MG63 (cell line): Measurements from ENCODE around the gene IFT172. TPM values are rescaled to one million over a fixed set of nuclear protein-coding genes. Genes with fewer than 3 reads are reported as not detected.
"Not testable (repeated sequence)": the region's sequence is repeated elsewhere in the genome, so short reads cannot be mapped to it uniquely, and the experiment has no call there.

Experiments used
- DNase-seq: peaks from one replicate; pipeline ENCODE4 v3.0.0-alpha.2; 2020
- H3K27me3 ChIP-seq: fragments of 250-450 bp; sonication (Bioruptor Pico); 2 replicates; pipeline ENCODE4 v1.5.1; 2020; ENCODE audit warnings: mild to moderate bottlenecking, moderate library complexity
- H3K36me3 ChIP-seq: fragments of 250-450 bp; sonication (Bioruptor Pico); 2 replicates; pipeline ENCODE4 v1.5.1; 2020; ENCODE audit warnings: mild to moderate bottlenecking, moderate library complexity
- H3K4me3 ChIP-seq: fragments of 250-450 bp; sonication (Bioruptor Pico); 2 replicates; pipeline ENCODE4 v1.5.1; 2020; ENCODE audit warnings: mild to moderate bottlenecking, moderate library complexity
- H3K9me3 ChIP-seq: fragments of 250-450 bp; sonication (Bioruptor Pico); 2 replicates; pipeline ENCODE4 v1.5.1; 2020; ENCODE audit warnings: mild to moderate bottlenecking, moderate library complexity
- total RNA-seq: library from RNA; depleted of rRNA; stranded (reverse); fragments of >200 nt; shearing (Covaris generic); gene quantifications from 2 replicates; pipeline ENCODE4 v1.2.3, GENCODE V29; 2014; ENCODE audit warnings: low replicate concordance; rRNA removed

The IFT172 gene, protein sequence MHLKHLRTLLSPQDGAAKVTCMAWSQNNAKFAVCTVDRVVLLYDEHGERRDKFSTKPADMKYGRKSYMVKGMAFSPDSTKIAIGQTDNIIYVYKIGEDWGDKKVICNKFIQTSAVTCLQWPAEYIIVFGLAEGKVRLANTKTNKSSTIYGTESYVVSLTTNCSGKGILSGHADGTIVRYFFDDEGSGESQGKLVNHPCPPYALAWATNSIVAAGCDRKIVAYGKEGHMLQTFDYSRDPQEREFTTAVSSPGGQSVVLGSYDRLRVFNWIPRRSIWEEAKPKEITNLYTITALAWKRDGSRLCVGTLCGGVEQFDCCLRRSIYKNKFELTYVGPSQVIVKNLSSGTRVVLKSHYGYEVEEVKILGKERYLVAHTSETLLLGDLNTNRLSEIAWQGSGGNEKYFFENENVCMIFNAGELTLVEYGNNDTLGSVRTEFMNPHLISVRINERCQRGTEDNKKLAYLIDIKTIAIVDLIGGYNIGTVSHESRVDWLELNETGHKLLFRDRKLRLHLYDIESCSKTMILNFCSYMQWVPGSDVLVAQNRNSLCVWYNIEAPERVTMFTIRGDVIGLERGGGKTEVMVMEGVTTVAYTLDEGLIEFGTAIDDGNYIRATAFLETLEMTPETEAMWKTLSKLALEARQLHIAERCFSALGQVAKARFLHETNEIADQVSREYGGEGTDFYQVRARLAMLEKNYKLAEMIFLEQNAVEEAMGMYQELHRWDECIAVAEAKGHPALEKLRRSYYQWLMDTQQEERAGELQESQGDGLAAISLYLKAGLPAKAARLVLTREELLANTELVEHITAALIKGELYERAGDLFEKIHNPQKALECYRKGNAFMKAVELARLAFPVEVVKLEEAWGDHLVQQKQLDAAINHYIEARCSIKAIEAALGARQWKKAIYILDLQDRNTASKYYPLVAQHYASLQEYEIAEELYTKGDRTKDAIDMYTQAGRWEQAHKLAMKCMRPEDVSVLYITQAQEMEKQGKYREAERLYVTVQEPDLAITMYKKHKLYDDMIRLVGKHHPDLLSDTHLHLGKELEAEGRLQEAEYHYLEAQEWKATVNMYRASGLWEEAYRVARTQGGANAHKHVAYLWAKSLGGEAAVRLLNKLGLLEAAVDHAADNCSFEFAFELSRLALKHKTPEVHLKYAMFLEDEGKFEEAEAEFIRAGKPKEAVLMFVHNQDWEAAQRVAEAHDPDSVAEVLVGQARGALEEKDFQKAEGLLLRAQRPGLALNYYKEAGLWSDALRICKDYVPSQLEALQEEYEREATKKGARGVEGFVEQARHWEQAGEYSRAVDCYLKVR (N-terminal part only)
- 8.7 and 40.1 TPM in 2 replicates for total RNA-seq

DNA sequence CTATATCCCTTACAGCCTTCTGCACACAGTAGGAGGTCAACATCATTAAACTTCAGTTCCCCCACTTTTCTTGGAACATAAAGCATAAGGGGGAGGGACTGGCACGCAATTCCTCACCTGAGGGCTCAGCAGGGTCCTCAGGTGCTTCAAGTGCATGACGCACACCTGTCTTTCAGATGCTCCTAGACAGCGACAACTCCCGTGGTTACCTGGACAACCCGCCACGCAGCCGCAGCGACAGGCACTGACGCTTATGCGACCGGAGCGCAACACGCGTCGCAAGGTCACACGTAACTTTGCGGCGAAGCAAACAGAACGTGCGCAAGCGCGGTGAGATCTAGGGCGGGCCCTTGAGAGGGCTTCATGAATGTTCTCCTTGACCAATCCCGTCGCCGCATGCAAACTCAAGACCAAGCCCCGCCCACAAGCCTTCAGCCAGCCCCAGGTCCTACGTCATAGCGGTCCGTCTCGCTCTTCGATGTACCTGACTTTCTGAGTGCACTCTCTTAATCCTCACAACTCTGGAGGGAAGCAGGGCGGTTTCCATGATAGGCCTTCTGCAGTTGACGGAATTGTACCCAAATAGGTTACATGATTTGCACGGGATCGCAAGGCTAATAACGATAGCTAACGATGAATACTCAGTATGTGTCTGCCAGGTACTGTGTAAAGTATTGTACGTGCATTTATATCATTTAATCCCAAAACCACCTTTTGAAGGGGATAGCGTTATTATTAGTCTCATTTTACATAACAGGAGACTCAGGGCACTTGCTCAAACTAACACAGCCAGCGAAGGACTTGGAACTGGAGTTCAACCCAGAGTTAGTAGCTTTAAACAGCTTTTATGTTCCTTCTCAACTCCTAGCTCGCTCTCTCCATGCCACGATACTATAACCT, at the start of gene IFT172:
Gene IFT172 (minus strand): TSS at position 246 of the 900 bp plus-strand sequence. CDS start 90 bp downstream, at position 156.
- DNase-seq = peak; percentile 96
- Histone ChIP-seq H3K27me3 (no peaks in the 10 kb centered on the region), H3K36me3 (0 out of 2 replicates have a peak, but pooled peaks cover 1% of the 10 kb centered on the region), H3K9me3 (no peaks in the 10 kb centered on the region), H3K4me3 (peak within 1 kb of the TSS; percentile 78)

DNA sequence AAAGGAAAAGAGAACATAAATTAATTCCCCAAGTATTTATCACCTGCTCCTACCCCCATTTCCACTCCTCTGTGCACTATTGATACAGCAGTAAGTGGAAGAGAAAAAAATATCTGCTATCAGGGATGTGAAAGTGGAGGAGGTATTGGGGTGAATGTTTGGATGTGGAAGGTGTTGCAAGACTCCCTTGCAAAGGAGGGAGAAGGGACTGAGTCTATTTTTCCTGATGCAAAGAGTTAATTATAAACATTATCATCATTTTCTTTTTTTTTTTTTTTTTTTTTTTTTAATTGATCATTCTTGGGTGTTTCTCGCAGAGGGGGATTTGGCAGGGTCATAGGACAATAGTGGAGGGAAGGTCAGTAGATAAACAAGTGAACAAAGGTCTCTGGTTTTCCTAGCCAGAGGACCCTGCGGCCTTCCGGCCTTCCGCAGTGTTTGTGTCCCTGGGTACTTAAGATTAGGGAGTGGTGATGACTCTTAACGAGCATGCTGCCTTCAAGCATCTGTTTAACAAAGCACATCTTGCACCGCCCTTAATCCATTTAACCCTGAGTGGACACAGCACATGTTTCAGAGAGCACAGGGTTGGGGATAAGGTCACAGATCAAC, 49.4 kb upstream of the IFT172 start:
- H3K27me3 ChIP-seq, DNase-seq, H3K36me3 ChIP-seq, H3K4me3 ChIP-seq, H3K9me3 ChIP-seq: not testable (repeated sequence)

DNA sequence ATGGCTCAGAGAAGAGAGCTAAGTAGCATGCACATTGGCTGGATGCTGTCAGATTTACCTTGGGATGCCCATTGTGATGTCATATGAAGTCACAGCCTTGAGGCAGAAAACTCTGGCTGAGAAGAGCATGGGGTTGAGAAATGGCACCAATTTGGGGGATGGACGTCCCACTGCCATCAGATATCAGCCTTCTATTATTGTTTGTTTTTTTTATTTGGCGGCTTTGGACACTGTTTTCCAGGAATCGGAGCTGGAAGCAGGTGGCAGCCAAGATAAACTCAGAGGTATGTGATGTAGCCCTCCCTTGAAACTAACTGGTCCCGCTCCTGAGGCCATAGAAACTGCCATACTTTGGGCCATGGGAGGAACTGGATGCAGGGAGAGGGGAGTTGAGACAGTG, 47.7 kb upstream of the IFT172 start:
- H3K4me3 ChIP-seq = no peak overlapping the region
- no peaks in the 10 kb centered on the region for H3K9me3 ChIP-seq
- no peak for DNase-seq
- H3K36me3 ChIP-seq = no peaks in the 10 kb centered on the region
- no peaks in the 10 kb centered on the region; the same call in 1 of the 2 replicates for H3K27me3 ChIP-seq

DNA sequence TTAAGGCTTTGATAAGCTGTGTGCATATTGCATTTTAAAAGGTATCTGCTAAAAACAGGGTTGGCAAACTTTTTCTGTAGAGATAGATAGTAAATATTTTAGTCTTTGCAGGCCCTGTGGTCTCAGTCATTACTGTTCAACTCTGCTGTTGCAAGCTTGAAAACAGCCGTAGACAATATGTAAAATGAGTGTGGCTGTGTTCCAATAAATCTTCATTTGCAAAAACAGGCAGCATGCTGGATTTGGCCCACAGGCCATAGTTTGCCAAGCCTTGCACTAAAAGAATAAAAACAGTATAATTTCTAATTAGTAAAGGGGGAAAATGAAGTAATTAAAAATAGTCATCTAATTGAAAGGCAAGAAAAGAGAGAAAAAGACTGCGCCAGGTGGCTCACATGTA, 42.4 kb upstream of the IFT172 start:
- Histone ChIP-seq H3K9me3 (no peaks in the 10 kb centered on the region; the same call in 1 of the 2 replicates), H3K36me3 (no peaks in the 10 kb centered on the region)

DNA sequence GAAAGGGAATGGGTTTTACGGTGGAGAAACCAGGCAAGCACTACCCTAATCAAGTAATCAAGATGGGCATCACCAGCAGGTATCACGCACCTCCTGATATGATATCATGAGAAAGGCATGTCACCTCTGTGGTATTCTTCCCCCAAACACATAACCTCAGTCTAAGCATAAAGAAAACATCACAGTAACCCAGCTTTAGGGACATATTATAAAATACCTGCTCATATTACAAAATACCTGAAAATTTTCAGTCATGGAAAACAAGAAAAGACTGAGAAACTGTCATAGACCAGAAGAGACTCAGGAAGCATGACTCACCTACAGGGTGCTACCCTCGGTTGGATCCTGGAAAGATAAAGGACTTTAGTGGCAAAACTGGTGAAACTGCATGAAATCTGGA, 37.6 kb upstream of the IFT172 start:
- Histone ChIP-seq H3K36me3 (no peaks in the 10 kb centered on the region), H3K9me3 (no peaks in the 10 kb centered on the region; the same call in 1 of the 2 replicates), H3K27me3 (peaks cover 3% of the 10 kb centered on the region; the same call in 1 of the 2 replicates), H3K4me3 (no peak overlapping the region)
- no peak for DNase-seq

More for the DNA sequence above, 42.4 kb upstream of the IFT172 start:
- DNase-seq = no peak
- peaks cover 3% of the 10 kb centered on the region for H3K27me3 ChIP-seq
- no peak overlapping the region for H3K4me3 ChIP-seq

DNA sequence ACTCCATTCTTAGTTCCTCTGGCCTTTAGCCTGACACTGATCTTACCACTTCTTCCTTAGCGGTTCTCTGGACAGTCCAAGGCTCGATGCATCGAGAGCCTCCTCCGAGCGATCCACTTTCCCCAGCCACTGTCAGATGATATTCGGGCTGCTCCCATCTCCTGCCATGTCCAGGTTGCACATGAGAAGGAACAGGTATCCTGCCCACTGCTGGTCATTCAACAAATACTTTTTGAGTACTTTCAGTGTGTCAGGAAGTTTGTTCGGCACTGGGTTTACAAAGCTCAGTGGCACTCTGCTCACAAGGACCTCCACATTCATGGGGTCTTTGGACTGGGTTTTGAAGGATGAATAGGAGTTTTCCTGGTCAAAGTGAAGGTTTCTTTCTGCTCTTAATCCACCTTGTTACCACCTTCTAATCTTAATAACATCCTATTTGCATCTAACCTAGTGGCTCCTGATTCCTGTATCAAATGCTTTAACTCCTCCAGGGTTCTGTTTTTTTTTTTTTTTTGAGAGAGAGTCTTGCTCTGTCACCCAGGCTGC, 32.9 kb upstream of the IFT172 start:
- H3K27me3 ChIP-seq = no peaks in the 10 kb centered on the region

DNA sequence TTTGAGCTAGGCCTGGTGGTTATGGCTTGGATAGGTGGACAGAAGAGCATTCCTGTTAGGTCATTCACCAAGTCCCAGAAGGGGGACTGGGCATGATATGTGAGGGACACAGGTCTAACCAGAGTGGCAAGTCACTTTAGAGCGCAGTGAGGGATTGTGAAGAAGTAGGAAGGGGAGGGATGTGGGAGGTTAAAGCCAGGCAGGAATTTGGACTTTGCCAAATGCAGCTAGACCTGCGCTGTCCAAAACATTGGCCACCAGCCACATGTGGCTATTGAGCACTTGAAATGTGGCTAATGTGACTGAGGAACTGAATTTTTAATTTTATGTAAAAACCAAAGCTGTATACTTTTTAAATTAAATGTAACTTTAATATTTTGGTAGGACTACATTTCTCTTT, 30.8 kb upstream of the IFT172 start:
- H3K27me3 ChIP-seq = no peaks in the 10 kb centered on the region; the same call in 1 of the 2 replicates
- H3K36me3 ChIP-seq = no peaks in the 10 kb centered on the region
- H3K9me3 ChIP-seq = no peaks in the 10 kb centered on the region
- no peak overlapping the region for H3K4me3 ChIP-seq
- DNase-seq = no peak

More for the DNA sequence above, 32.9 kb upstream of the IFT172 start:
- H3K9me3 ChIP-seq = no peaks in the 10 kb centered on the region
- H3K36me3 ChIP-seq = no peaks in the 10 kb centered on the region
- no peak for DNase-seq
- no peak overlapping the region for H3K4me3 ChIP-seq

DNA sequence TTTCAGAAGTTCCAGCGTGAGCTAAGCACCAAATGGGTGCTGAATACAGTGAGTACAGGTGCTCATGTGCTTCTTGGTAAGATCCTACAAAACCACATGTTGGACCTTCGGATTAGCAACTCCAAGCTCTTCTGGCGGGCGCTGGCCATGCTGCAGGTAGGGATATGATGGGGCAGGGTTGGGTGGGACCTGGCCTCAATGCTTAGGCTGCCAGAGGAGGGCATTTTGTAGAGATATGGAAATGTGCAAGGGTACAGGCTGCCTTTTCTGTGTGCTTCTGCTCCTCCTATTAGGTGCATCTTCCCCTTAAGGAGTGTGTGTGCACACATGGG, 29.2 kb upstream of the IFT172 start:
- no peaks in the 10 kb centered on the region for H3K9me3 ChIP-seq

DNA sequence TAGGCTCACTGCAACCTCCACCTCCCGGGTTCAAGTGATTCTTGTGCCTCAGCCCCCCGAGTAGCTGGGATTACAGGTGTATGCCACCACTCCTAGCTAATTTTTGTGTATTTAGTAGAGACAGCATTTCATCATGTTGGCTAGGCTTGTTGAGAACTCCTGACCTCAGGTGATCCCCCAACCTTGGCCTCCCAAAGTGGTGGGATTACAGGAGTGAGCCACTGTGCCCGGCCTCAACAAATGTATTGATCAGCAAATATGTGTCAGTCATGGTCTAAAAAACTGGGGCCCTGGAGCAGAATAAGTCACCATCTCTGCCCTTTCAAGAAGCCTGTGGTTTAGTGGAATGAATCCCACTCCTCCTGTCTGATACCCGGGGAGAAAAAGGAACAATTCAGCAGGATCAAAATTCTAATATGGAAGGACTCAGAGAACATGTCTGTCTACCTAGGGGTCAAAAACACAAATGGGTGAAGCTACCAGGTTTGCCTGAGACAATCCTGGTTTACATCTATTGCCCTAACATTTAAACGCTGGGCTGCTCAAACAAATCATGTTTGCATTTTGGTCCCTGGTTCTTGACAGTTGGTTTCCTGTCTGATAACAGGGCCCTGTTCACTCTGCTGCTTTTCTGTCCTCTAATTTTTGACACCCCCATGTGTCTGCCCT, 28.7 kb upstream of the IFT172 start:
- H3K36me3 ChIP-seq = no peaks in the 10 kb centered on the region
- DNase-seq = no peak
- H3K27me3 ChIP-seq = no peaks in the 10 kb centered on the region; the same call in 1 of the 2 replicates
- H3K9me3 ChIP-seq = no peaks in the 10 kb centered on the region
- H3K4me3 ChIP-seq = no peak overlapping the region

More for the DNA sequence above, 29.2 kb upstream of the IFT172 start:
- no peak overlapping the region for H3K4me3 ChIP-seq
- H3K27me3 ChIP-seq = no peaks in the 10 kb centered on the region; the same call in 1 of the 2 replicates
- DNase-seq = no peak
- no peaks in the 10 kb centered on the region for H3K36me3 ChIP-seq

DNA sequence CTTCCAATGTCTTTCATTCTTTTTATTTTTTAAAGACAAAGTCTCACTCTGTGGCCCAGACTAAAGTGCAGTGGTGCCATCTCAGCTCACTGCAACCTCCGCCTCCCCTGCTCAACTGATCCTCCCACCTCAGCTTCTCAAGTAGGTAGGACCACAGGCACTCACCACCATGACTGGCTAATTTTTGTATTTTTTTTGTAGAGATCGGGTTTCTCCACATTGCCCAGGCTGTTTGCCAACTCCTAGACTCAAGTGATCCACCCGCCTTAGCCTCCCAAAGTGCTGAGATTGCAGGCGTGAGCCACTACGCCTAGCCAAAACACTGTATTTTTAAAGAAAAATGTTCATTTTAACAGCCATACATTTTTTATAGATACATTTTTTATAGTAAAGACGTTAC, 19.8 kb upstream of the IFT172 start:
- no peaks in the 10 kb centered on the region for H3K36me3 ChIP-seq
- H3K27me3 ChIP-seq = peaks cover 5% of the 10 kb centered on the region
- no peak overlapping the region for H3K4me3 ChIP-seq
- H3K9me3 ChIP-seq = no peaks in the 10 kb centered on the region
- DNase-seq = no peak

DNA sequence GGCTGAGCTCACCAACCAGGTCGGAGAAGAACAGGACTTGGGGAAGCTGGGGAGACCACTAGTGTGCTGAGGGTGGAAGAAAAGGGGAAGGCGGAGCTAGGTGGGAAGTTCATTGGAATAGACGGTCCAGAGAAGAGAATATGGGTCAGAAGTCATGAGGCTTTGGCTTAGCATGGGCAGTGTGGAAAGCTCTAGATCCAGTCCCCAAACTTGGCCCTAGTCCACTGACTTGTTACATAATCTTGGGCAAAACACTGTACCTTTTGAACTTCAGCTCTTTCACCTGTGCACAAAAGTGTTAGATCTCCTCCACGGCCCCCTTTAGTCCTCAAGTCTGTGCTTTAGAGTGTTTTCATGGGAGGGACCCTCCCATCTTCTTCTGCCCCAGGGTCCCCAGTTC, 17.8 kb upstream of the IFT172 start:
- Histone ChIP-seq H3K27me3 (no peaks in the 10 kb centered on the region), H3K4me3 (no peak overlapping the region), H3K9me3 (no peaks in the 10 kb centered on the region), H3K36me3 (no peaks in the 10 kb centered on the region)
- no peak for DNase-seq

DNA sequence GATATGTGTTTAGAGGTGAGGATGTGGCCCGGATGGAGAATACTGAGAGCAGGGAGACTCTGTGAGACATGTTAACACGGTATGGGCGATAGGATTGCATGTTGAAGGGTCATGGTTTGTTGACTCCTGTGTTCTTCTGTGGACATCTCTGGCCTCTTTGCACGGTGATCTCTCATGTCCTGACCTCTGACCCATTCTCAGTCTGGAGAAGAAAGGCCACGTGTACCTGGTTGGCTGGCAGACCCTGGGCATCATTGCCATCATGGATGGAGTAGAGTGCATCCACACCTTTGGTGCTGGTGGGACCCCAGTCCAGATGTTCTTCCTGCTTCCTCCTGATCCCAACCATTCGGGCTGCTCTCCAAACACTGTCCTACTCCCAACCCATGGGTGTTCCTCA, 17.0 kb upstream of the IFT172 start:
- no peaks in the 10 kb centered on the region for H3K36me3 ChIP-seq
- no peak for DNase-seq
- H3K9me3 ChIP-seq = no peaks in the 10 kb centered on the region
- no peak overlapping the region for H3K4me3 ChIP-seq
- no peaks in the 10 kb centered on the region for H3K27me3 ChIP-seq

DNA sequence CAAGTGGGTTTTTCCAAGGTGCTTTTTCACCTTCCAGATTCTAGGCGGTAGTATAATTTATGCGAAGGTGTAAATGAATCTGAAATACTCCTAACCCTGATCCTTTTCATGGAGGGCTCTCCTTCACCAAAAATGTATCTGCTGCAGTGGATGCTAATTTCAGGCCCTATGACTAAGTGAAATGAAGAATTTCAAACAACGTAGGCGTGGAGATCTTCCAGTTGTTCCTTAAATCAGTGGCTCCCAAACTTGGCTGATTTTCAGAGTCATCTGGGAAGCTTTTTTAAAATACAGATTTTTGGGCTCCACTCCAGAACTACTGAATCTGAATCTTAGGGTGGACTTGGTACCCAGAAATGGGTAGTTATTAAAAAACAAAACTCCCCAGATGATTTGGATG, 12.6 kb upstream of the IFT172 start:
- H3K9me3 ChIP-seq = no peaks in the 10 kb centered on the region
- H3K36me3 ChIP-seq = no peaks in the 10 kb centered on the region
- no peaks in the 10 kb centered on the region for H3K27me3 ChIP-seq
- no peak for DNase-seq
- no peak overlapping the region for H3K4me3 ChIP-seq

DNA sequence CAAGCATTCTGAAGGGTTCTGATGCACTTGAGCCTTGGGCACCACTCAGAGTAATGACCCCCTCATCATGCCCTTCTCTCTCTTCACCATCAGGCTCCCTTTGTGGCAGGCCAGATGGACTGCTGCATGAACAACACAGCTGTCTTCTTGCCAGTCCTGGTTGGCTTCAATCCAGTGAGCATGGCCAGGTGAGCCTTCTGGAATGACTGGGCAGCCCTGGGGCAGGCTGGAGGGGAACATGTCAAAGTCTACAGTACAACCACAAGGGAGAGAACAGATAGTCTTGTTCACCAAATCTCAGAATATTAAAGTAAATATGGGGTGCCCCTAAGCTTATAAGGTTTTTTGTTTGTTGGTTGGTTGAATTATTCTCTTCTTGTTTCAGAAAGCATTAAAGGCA, 11.5 kb upstream of the IFT172 start:
- no peak for DNase-seq

DNA sequence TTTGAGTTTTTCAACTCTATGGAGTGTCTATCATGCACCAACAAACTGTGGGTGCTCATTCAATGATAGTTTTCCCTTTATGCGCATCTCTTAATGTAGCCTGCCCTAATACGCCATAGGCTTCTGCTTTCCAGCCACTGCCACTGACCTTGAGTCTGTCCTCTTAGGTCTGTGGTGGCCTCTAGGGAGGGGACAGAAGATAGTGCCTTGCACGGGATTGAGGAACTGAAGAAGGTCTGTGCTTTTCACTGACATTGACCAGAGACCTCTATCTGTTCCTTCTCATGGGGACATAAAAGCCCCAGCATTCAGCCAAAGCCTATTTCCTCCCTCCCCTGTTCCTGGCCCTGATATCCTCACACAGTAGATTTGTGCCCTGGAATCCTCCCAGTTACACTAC, 9.4 kb upstream of the IFT172 start:
- no peak overlapping the region for H3K4me3 ChIP-seq
- no peaks in the 10 kb centered on the region for H3K27me3 ChIP-seq
- no peak for DNase-seq
- H3K36me3 ChIP-seq = no peaks in the 10 kb centered on the region
- no peaks in the 10 kb centered on the region for H3K9me3 ChIP-seq

More for the DNA sequence above, 11.5 kb upstream of the IFT172 start:
- no peaks in the 10 kb centered on the region for H3K9me3 ChIP-seq
- H3K27me3 ChIP-seq = no peaks in the 10 kb centered on the region
- H3K36me3 ChIP-seq = no peaks in the 10 kb centered on the region
- no peak overlapping the region for H3K4me3 ChIP-seq
